Activated naive CD8-positive, alpha-beta T cell treated with anti-CD3 and anti-CD28 coated beads, Interleukin-2, amount 10 ng/mL, durations not matched to agents 7 days and 5 days (primary cell): ENCODE measurements around the gene CALHM1. TPM values are rescaled to one million over a fixed set of nuclear protein-coding genes. Genes with fewer than 3 reads are reported as not detected.
"Not testable (repeated sequence)": the region's sequence is repeated elsewhere in the genome, so short reads cannot be mapped to it uniquely, and the experiment has no call there.

Source experiments
- ATAC-seq: fragments of 150-1000 bp; cut with Tn5 transposase; one replicate; pipeline ENCODE4 v1.10.0; 2021; ENCODE audit warnings: low read depth, moderate library complexity
- POLR2A ChIA-PET: fragments of 350-600 bp; sonication (Branson Sonifier 250); formaldehyde crosslinking; loops from one replicate; lab custom pipeline; 2021; ENCODE audit warnings: antibody characterized with exemption; lab: Charles Lee
- DNase-seq: peaks from one replicate; pipeline ENCODE4 v3.0.0; 2021
- H3K27ac Mint-ChIP-seq: one replicate; pipeline ENCODE4 v1.8.0; 2022; ENCODE audit warnings: mild to moderate bottlenecking, mixed read lengths
- H3K27me3 Mint-ChIP-seq: one replicate; pipeline ENCODE4 v1.8.0; 2022; ENCODE audit warnings: mild to moderate bottlenecking, moderate library complexity, mixed read lengths
- H3K36me3 Mint-ChIP-seq: one replicate; pipeline ENCODE4 v1.8.0; 2021; ENCODE audit warnings: mild to moderate bottlenecking, mixed read lengths
- H3K4me1 Mint-ChIP-seq: one replicate; pipeline ENCODE4 v1.8.0; 2021; ENCODE audit warnings: mixed read lengths
- H3K4me3 Mint-ChIP-seq: one replicate; pipeline ENCODE4 v1.8.0; 2022; ENCODE audit warnings: mild to moderate bottlenecking, moderate library complexity, mixed read lengths
- H3K9me3 Mint-ChIP-seq: one replicate; pipeline ENCODE4 v1.8.0; 2021; ENCODE audit warnings: mixed read lengths
- total RNA-seq, 2 experiments: library from RNA; stranded (reverse); gene quantifications; one replicate each; pipeline ENCODE4 v1.2.3, GENCODE V29; 2021

CALHM1 gene
- total RNA-seq, 2 experiments from 2014 or later, result 0.74 to 0.94 TPM

DNA sequence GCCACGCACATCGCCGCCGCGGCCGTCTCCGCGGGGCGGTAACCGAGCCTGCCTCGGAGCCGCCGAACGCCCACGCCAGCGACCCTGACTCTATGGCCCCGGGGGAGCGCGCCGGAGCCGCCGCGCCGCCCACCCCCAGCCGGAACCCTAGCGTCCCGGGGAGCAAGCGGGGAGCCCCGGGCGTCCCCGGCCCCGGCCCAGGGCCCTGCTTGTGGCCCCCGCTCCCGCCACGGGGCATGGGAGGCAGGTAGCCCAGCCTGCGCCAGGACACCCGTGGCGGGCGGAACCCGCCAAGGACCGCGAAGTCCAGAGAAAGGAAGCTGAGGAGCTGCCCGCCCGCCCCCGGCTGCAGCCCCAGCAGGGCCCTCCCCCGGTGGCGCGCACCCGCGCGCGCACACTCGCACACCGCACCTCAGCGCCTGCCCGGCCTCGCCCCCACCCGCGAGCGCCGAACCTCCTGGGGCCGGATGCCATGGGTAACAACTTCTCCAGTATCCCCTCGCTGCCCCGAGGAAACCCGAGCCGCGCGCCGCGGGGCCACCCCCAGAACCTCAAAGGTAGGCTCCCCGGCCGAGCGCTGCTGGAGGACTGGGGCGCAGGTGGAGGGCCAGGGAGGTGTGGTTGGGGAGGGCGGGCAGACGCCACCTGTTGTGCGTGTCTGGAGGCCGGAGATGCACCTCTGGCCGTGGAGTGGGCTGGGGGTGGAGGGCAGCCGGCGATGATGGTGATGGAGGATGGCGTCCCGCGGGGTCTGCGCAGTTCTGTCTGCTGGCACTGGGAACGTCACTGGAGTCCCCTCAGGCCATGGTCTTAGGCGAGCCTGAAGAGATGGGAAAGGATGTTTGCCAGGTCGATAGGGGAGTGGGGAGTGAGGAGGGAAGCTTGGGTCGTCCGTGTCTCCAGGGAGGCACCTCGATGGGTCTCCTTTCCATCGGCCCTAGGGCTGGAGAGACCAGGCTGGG is 35.5 kb upstream of the CALHM1 start:
- Mint-ChIP-seq H3K27me3 (peaks cover 51% of the 10 kb centered on the region), H3K36me3 (no peaks in the 10 kb centered on the region), H3K27ac (no peak overlapping the region), H3K4me1 (peaks cover 11% of the 10 kb centered on the region), H3K9me3 (no peaks in the 10 kb centered on the region), H3K4me3 (peak overlapping the region; percentile 64)
- DNase-seq (peak; percentile 69), ATAC-seq (peak; percentile 71)
- POLR2A ChIA-PET, result interaction anchor here (0.7 to 1.0 kb wide), 3 partner anchors 10 to 452 kb away, joined by 3 read pairs; no protein-coding TSS in a partner anchor

DNA sequence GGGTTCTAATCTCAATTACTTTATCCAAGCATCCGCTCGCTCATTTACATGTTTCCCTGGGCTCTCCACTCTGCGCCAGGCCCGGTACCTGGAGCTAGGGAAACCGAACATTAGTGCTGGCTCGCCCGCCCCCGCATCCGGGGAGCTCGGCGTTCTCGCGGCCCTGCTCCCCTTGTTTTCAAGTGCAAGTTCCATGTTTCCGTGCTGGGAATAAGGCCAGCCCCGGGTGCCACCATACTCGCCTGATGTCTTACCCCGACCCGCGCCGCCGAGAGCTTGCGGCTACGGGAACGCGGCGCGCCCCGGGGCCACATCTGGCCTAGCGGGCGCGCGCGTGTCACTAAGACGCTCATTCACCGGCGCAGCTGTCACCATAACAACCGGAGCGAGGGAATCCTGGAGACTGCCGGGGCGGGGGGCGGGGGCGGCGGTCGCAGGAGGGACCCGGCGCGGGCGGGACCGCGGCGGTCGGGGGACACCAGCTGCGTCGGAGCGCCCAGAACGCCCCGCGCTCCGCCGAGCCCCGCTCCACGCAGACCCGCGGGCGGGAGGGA is 34.7 kb upstream of the CALHM1 start, which contains the start of gene NEURL1:
Gene NEURL1 (plus strand): TSS at position 344 of the 554 bp plus-strand sequence. CDS start 683 bp downstream, outside the sequence.
- POLR2A ChIA-PET, result interaction anchor here (0.6 to 1.1 kb wide), 6 partner anchors 11 to 125 kb away, joined by 3 read pairs; partner anchors contain the start of genes ATP5MK and PDCD11
- H3K4me3 Mint-ChIP-seq, result peak within 1 kb of the TSS; percentile 85
- H3K9me3 Mint-ChIP-seq, result no peaks in the 10 kb centered on the region
- H3K4me1 Mint-ChIP-seq, result peaks cover 11% of the 10 kb centered on the region
- no peak within 1 kb of the TSS for H3K27ac Mint-ChIP-seq
- peaks cover 55% of the 10 kb centered on the region for H3K27me3 Mint-ChIP-seq
- H3K36me3 Mint-ChIP-seq, result no peaks in the 10 kb centered on the region
- ATAC-seq, result peak; percentile 23
- DNase-seq, result peak; percentile 61

GRCh38 chr10:103492655-103493261 is 34.1 kb upstream of the CALHM1 start:
- H3K36me3 Mint-ChIP-seq, result no peaks in the 10 kb centered on the region
- POLR2A ChIA-PET, result interaction anchor here (0.6 to 1.1 kb wide), 5 partner anchors 12 to 96 kb away, joined by 3 read pairs; partner anchors contain the start of genes ATP5MK and PDCD11
- no peak overlapping the region for H3K27ac Mint-ChIP-seq
- DNase-seq (no peak), ATAC-seq (no peak)
- H3K9me3 Mint-ChIP-seq, result no peaks in the 10 kb centered on the region
- peaks cover 55% of the 10 kb centered on the region for H3K27me3 Mint-ChIP-seq
- H3K4me1 Mint-ChIP-seq, result peaks cover 11% of the 10 kb centered on the region
- peak overlapping the region; percentile 85 for H3K4me3 Mint-ChIP-seq

GRCh38 chr10:103491729-103492364 is 33.1 kb upstream of the CALHM1 start:
- no peaks in the 10 kb centered on the region for H3K36me3 Mint-ChIP-seq
- H3K27me3 Mint-ChIP-seq, result peaks cover 45% of the 10 kb centered on the region
- POLR2A ChIA-PET, result interaction anchor here (0.5 kb wide), 2 partner anchors 9 to 332 kb away, joined by 3 to 6 read pairs; no protein-coding TSS in a partner anchor
- no peak overlapping the region for H3K27ac Mint-ChIP-seq
- ATAC-seq (no peak), DNase-seq (no peak)
- no peaks in the 10 kb centered on the region for H3K9me3 Mint-ChIP-seq
- H3K4me1 Mint-ChIP-seq, result peaks cover 11% of the 10 kb centered on the region
- H3K4me3 Mint-ChIP-seq, result no peak overlapping the region

- Mint-ChIP-seq H3K4me3 (no peak overlapping the region), H3K27ac (no peak overlapping the region), H3K4me1 (peaks cover 12% of the 10 kb centered on the region), H3K27me3 (peaks cover 38% of the 10 kb centered on the region), H3K9me3 (no peaks in the 10 kb centered on the region), H3K36me3 (no peaks in the 10 kb centered on the region)
- ATAC-seq (no peak), DNase-seq (no peak)
- POLR2A ChIA-PET, result interaction anchor here (0.9 to 1.4 kb wide), 2 partner anchors 39 to 95 kb away, joined by 3 to 6 read pairs; partner anchors contain the start of genes ATP5MK and CALHM2
Measured at GRCh38 chr10:103490986-103491314, 32.2 kb upstream of the CALHM1 start.

- POLR2A ChIA-PET, result no interaction called here
- H3K27ac Mint-ChIP-seq, result no peak overlapping the region
Measured at GRCh38 chr10:103487410-103487708, 28.7 kb upstream of the CALHM1 start.

GRCh38 chr10:103486635-103487409 is 28.1 kb upstream of the CALHM1 start:
- H3K27me3 Mint-ChIP-seq, ATAC-seq, POLR2A ChIA-PET, H3K27ac Mint-ChIP-seq, DNase-seq, H3K4me3 Mint-ChIP-seq, H3K36me3 Mint-ChIP-seq, H3K9me3 Mint-ChIP-seq: not testable (repeated sequence)
- peaks cover 17% of the 10 kb centered on the region for H3K4me1 Mint-ChIP-seq

More at GRCh38 chr10:103487410-103487708, 28.7 kb upstream of the CALHM1 start:
- DNase-seq, result no peak
- Mint-ChIP-seq H3K36me3 (no peaks in the 10 kb centered on the region), H3K27me3 (peaks cover 11% of the 10 kb centered on the region), H3K9me3 (no peaks in the 10 kb centered on the region), H3K4me1 (peaks cover 13% of the 10 kb centered on the region), H3K4me3 (no peak overlapping the region)
- no peak for ATAC-seq

DNA sequence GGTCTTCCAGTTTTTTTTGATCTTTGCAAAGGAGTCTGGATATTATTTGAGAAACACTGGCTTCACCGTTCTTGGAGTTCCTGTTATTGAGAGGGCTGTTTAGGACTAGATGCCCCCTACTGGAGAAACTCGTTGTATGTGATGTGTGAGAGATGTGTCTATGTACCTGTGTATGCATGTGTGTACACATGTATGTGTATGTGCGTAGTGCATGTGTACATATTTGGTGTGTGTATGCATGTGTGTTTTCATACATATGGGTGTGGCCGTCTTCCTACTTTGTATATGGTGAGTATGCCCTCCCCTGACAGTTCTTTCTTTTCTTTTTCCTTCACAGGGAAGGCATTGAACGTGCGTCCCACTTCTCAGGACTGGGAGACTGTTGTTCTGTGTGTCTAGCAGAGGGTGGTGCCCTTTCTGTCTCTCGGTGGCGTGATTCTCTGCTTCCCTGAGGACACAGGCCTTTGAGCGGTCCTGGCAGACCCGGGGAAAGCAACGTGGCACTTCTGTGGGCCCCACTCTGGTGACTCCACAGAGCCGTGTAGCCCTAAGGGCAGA is 23.4 kb upstream of the CALHM1 start:
- POLR2A ChIA-PET, result interaction anchor here (1.3 kb wide), 1 partner anchor 85 kb away, joined by 3 read pairs; the partner anchor contains the start of genes ATP5MK and PDCD11
- DNase-seq (no peak), ATAC-seq (peak; percentile 82)
- Mint-ChIP-seq H3K4me1 (peaks cover 19% of the 10 kb centered on the region), H3K4me3 (no peak overlapping the region), H3K27ac (peak overlapping the region; percentile 75), H3K9me3 (no peaks in the 10 kb centered on the region), H3K27me3 (no peaks in the 10 kb centered on the region), H3K36me3 (no peaks in the 10 kb centered on the region)

- H3K4me1 Mint-ChIP-seq, result peaks cover 23% of the 10 kb centered on the region
- ATAC-seq, result no peak
- POLR2A ChIA-PET, result interaction anchor here (1.3 kb wide), 1 partner anchor 84 kb away, joined by 3 read pairs; the partner anchor contains the start of genes ATP5MK and PDCD11
- H3K27ac Mint-ChIP-seq, result peak overlapping the region; percentile 42
- H3K36me3 Mint-ChIP-seq, result no peaks in the 10 kb centered on the region
- no peak overlapping the region for H3K4me3 Mint-ChIP-seq
- no peak for DNase-seq
- H3K27me3 Mint-ChIP-seq, result no peaks in the 10 kb centered on the region
- no peaks in the 10 kb centered on the region for H3K9me3 Mint-ChIP-seq
Measured at GRCh38 chr10:103480521-103480920, 21.8 kb upstream of the CALHM1 start.

DNA sequence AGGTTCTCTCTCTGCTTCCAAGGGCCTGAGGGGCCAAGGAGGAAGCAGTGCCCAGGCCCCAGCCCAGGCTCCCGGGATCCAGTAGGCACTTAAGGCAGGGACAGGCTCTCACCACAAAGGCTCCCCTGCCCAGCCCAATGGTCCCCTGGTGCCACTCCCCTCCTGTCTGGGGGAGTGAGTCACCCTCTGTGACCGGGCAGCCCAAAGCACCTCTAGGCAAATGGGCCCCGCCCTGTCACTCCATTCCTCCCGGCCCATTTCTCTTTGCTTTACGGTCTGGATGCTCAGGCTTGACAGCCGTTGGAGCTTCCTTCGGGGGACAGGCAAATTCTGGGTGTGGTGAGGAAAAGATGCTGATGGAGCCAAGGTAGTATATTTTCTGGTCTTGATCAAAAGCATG is 20.4 kb upstream of the CALHM1 start, which contains the start of gene CALHM3:
Gene CALHM3 (minus strand): TSS at position 106 of the 400 bp plus-strand sequence. CDS start 208 bp downstream, outside the sequence.
- H3K4me1 Mint-ChIP-seq, result peaks cover 29% of the 10 kb centered on the region
- peak within 1 kb of the TSS; percentile 13 for H3K27ac Mint-ChIP-seq
- H3K27me3 Mint-ChIP-seq, result no peaks in the 10 kb centered on the region
- H3K9me3 Mint-ChIP-seq, result peaks cover under 1% of the 10 kb centered on the region
- H3K4me3 Mint-ChIP-seq, result no peak within 1 kb of the TSS
- POLR2A ChIA-PET, result interaction anchor here (0.6 to 1.2 kb wide), 2 partner anchors 27 kb away, joined by 3 read pairs; no protein-coding TSS in a partner anchor
- ATAC-seq, result no peak
- peaks cover under 1% of the 10 kb centered on the region for H3K36me3 Mint-ChIP-seq
- no peak for DNase-seq

DNA sequence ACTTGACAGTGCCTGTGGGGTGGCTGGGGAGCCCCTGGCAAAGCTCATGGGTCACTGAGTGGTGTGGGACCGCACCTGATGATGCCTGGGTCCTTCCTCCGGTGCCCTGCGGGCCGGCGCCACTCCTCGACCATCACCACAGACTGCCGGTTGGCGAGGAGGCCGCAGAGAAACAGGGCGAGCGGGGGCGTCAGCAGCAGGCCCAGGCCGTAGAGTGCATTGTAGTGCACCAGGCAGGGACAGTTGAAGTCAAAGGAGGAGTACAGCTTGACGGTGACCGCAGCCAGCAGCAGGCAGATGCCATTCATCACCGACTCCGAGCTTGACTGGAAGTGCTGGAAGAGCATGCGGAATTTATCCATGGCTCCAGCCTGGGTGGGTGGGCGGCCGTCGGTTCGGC is 20.0 kb upstream of the CALHM1 start:
- POLR2A ChIA-PET, result interaction anchor here (0.6 to 1.2 kb wide), 2 partner anchors 26 to 27 kb away, joined by 3 read pairs; no protein-coding TSS in a partner anchor
- H3K4me3 Mint-ChIP-seq, result no peak overlapping the region
- ATAC-seq, result no peak
- H3K4me1 Mint-ChIP-seq, result peaks cover 32% of the 10 kb centered on the region
- H3K27me3 Mint-ChIP-seq, result no peaks in the 10 kb centered on the region
- no peak overlapping the region for H3K27ac Mint-ChIP-seq
- peaks cover 3% of the 10 kb centered on the region for H3K9me3 Mint-ChIP-seq
- peaks cover 4% of the 10 kb centered on the region for H3K36me3 Mint-ChIP-seq
- DNase-seq, result no peak
